Measurements from ENCODE around the gene CLK3. TPM values are rescaled to one million over a fixed set of nuclear protein-coding genes. Genes with fewer than 3 reads are reported as not detected.

Gene CLK3
- total and polyA plus RNA-seq, 2 of the 8 experiments (the other 6 are each of a cell fraction or from before 2014, with no cell fraction given) = 43.5 to 67.3 TPM

DNA sequence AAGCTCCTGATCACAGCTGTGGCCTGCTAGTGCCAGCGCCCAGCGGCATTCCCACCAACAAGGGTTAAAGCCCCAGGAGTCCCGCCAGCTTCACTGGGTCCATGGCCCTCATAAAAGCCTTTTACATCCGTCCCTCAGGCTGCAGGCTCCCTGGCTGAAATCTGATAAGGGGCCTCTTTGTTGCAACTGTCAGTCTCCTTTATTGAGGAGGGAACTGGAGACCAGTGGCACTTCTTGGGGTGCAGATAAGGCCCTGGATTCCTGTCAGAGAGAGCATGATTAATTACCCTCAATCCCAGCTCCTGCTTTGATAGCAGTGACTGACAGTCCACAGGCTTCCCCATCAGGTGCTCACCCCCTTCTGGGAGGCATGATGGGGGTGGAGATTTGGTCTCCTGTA lies 30.9 kb upstream of the CLK3 start (continued):
- TF ChIP-seq EZH2 (IDR thresholded peaks at IDR 0.05; ENCODE audit: low read depth, low read length, severe bottlenecking) (no peak), JUND (IDR thresholded peaks at IDR 0.05; ENCODE audit: low read length) (no peak), FOSL1 (IDR thresholded peaks at IDR 0.05; ENCODE audit: insufficient read depth, low read depth, low read length) (no peak), EP300 (IDR thresholded peaks at IDR 0.05; ENCODE audit: borderline replicate concordance in 1 of 2, low read depth in 2 of 2, low read length in 2 of 2) (no peak)

All from H1 (cell line).